H1 (cell line): ENCODE results near the gene ALDH1B1. TPM values are rescaled to one million over a fixed set of nuclear protein-coding genes. Genes with fewer than 3 reads are reported as not detected.

Experiments
- ATF2 ChIP-seq: IDR thresholded peaks from 2 replicates; pipeline ENCODE4 v1.6.1; 2012; ENCODE audit warnings: low read length, inconsistent platforms
- EZH2 ChIP-seq: fragments of 200-600 bp; sonication (generic); IDR thresholded peaks from 2 replicates; pipeline ENCODE4 v1.7.1; 2012; ENCODE audit warnings: low read depth, mild to moderate bottlenecking, moderate library complexity, low read length, inconsistent platforms; ENCODE audit not compliant: severe bottlenecking
- FOSL1 ChIP-seq: IDR thresholded peaks from 2 replicates; pipeline ENCODE4 v1.6.1; 2011; ENCODE audit warnings: mild to moderate bottlenecking, low read depth, low read length, moderate library complexity; ENCODE audit not compliant: insufficient read depth
- NANOG ChIP-seq: IDR thresholded peaks from 2 replicates; pipeline ENCODE4 v1.6.1; 2011; ENCODE audit warnings: low read length, low read depth, mild to moderate bottlenecking, inconsistent platforms; ENCODE audit not compliant: insufficient read depth, poor library complexity, severe bottlenecking
- SP2 ChIP-seq: IDR thresholded peaks from 2 replicates; pipeline ENCODE4 v1.6.1; 2012; ENCODE audit warnings: mild to moderate bottlenecking, low read length, inconsistent platforms
- SUZ12 ChIP-seq: fragments of 200-600 bp; sonication (generic); IDR thresholded peaks from 2 replicates; pipeline ENCODE4 v1.6.1; 2012; ENCODE audit warnings: mild to moderate bottlenecking, inconsistent platforms, low read length, moderate library complexity, mixed read lengths
- TBP ChIP-seq: IDR thresholded peaks from 2 replicates; pipeline ENCODE4 v1.6.1; 2011; ENCODE audit warnings: low read depth, low read length, improper control_type of control experiment
- polyA plus RNA-seq, 7 experiments: library from polyadenylated mRNA; depleted of rRNA in 3 of 7; stranded (reverse) in 5 of 7; unstranded in 2 of 7; fragments of >200 nt in 5 of 7; fragments of 200-250 nt in 2 of 7; gene quantifications; 1 replicate in 5 of 7; 2 replicates in 1 of 7; 4 replicates in 1 of 7; pipeline versions ENCODE4 v1.2.1 to v1.2.3, GENCODE V29; 2011 to 2013; ENCODE audit warnings: missing spikeins in 2 of 7, mixed read lengths in 2 of 7
- total RNA-seq: library from RNA; stranded (reverse); fragmentation: NEBNext Ultra II Directional; extraction: Animal tissue kit (Norgen Biotek cat#: 25700); gene quantifications from 2 replicates; pipeline ENCODE4 v1.2.1, GENCODE V29; 2021
- TF ChIP-seq, protein P1 (sequence below): fragments of 300-600 bp; sonication (generic); IDR thresholded peaks from 2 replicates; pipeline ENCODE4 v1.7.1; 2012; ENCODE audit warnings: low read length, moderate library complexity, mild to moderate bottlenecking, inconsistent platforms; ENCODE audit not compliant: insufficient replicate concordance

The ALDH1B1 gene
- total and polyA plus RNA-seq, 2 of the 8 experiments (the other 6 are each of a cell fraction or from before 2014, with no cell fraction given), result 41.6 to 78.7 TPM

DNA sequence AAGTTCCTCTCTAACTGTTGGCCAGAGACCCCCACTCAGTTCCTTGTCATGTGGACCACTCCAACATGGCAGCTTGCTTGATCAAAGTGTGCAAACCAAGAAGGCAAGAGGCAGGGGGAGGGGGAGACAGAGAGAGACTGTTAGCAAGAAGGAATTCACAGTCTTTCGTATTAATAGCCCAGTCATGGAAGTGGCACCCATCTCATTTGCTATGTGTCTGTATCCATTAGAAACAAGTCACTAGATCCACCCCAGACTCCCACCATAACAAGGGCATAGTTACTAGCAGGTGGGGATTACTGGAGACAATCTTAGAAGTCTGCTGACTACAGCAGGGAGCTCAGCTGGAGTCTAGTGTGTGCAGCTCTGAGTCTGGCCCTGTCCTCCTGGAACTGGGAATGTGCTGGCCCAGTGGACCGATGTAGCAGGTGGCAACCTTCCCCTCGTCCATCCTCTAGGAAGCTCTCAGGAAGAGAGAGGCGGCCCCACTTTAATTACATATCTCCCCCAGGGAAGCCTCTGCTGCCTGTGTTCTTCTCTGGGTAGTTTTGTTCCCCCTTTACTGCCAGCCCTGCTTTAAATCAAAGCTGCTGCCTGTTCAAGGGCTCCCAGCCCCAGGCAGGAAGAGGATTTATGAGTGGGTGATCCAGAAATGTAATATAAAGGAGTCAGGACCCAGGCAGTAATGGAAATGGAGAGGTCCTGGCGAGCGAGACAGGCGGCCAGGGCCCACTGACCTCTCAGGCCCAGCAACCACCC lies 47.8 kb upstream of the ALDH1B1 start (continued):
- TF ChIP-seq, protein P1, sequence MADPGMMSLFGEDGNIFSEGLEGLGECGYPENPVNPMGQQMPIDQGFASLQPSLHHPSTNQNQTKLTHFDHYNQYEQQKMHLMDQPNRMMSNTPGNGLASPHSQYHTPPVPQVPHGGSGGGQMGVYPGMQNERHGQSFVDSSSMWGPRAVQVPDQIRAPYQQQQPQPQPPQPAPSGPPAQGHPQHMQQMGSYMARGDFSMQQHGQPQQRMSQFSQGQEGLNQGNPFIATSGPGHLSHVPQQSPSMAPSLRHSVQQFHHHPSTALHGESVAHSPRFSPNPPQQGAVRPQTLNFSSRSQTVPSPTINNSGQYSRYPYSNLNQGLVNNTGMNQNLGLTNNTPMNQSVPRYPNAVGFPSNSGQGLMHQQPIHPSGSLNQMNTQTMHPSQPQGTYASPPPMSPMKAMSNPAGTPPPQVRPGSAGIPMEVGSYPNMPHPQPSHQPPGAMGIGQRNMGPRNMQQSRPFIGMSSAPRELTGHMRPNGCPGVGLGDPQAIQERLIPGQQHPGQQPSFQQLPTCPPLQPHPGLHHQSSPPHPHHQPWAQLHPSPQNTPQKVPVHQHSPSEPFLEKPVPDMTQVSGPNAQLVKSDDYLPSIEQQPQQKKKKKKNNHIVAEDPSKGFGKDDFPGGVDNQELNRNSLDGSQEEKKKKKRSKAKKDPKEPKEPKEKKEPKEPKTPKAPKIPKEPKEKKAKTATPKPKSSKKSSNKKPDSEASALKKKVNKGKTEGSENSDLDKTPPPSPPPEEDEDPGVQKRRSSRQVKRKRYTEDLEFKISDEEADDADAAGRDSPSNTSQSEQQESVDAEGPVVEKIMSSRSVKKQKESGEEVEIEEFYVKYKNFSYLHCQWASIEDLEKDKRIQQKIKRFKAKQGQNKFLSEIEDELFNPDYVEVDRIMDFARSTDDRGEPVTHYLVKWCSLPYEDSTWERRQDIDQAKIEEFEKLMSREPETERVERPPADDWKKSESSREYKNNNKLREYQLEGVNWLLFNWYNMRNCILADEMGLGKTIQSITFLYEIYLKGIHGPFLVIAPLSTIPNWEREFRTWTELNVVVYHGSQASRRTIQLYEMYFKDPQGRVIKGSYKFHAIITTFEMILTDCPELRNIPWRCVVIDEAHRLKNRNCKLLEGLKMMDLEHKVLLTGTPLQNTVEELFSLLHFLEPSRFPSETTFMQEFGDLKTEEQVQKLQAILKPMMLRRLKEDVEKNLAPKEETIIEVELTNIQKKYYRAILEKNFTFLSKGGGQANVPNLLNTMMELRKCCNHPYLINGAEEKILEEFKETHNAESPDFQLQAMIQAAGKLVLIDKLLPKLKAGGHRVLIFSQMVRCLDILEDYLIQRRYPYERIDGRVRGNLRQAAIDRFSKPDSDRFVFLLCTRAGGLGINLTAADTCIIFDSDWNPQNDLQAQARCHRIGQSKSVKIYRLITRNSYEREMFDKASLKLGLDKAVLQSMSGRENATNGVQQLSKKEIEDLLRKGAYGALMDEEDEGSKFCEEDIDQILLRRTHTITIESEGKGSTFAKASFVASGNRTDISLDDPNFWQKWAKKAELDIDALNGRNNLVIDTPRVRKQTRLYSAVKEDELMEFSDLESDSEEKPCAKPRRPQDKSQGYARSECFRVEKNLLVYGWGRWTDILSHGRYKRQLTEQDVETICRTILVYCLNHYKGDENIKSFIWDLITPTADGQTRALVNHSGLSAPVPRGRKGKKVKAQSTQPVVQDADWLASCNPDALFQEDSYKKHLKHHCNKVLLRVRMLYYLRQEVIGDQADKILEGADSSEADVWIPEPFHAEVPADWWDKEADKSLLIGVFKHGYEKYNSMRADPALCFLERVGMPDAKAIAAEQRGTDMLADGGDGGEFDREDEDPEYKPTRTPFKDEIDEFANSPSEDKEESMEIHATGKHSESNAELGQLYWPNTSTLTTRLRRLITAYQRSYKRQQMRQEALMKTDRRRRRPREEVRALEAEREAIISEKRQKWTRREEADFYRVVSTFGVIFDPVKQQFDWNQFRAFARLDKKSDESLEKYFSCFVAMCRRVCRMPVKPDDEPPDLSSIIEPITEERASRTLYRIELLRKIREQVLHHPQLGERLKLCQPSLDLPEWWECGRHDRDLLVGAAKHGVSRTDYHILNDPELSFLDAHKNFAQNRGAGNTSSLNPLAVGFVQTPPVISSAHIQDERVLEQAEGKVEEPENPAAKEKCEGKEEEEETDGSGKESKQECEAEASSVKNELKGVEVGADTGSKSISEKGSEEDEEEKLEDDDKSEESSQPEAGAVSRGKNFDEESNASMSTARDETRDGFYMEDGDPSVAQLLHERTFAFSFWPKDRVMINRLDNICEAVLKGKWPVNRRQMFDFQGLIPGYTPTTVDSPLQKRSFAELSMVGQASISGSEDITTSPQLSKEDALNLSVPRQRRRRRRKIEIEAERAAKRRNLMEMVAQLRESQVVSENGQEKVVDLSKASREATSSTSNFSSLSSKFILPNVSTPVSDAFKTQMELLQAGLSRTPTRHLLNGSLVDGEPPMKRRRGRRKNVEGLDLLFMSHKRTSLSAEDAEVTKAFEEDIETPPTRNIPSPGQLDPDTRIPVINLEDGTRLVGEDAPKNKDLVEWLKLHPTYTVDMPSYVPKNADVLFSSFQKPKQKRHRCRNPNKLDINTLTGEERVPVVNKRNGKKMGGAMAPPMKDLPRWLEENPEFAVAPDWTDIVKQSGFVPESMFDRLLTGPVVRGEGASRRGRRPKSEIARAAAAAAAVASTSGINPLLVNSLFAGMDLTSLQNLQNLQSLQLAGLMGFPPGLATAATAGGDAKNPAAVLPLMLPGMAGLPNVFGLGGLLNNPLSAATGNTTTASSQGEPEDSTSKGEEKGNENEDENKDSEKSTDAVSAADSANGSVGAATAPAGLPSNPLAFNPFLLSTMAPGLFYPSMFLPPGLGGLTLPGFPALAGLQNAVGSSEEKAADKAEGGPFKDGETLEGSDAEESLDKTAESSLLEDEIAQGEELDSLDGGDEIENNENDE, result no peak
- no peak for TF ChIP-seq ATF2
- TF ChIP-seq EZH2, result no peak
- TF ChIP-seq FOSL1, result no peak
- no peak for TF ChIP-seq SUZ12
- TF ChIP-seq SP2, result no peak
- TF ChIP-seq TBP, result no peak
- TF ChIP-seq NANOG, result no peak
